GM19193 (cell line): ENCODE data around the gene OR4N2.
"Not testable (repeated sequence)": the region's sequence is repeated elsewhere in the genome, so short reads cannot be mapped to it uniquely, and the experiment has no call there.

Source experiments
- POLR2A ChIP-seq: IDR thresholded peaks from 4 replicates; pipeline ENCODE4 v1.6.1; 2011; ENCODE audit not compliant: insufficient read depth, insufficient read length; ENCODE audit errors: extremely low read depth

Gene OR4N2

GRCh38 chr14:19803470-19803869 lies at the start of gene OR4N2:
TSS of gene OR4N2 (plus strand) at chr14:19803770. CDS start at chr14:19827449, 23,679 bp downstream.
- TF ChIP-seq POLR2A, result not testable (repeated sequence)

- TF ChIP-seq POLR2A, result no peak
Observed at GRCh38 chr14:19754172-19754571, 49.4 kb upstream of the OR4N2 start.

GRCh38 chr14:19771895-19772430 lies 31.6 kb upstream of the OR4N2 start:
- TF ChIP-seq POLR2A, result no peak

GRCh38 chr14:19773204-19773603 lies 30.4 kb upstream of the OR4N2 start, which contains the start of gene OR4M1:
TSS of gene OR4M1 (plus strand) at chr14:19773504. CDS start at chr14:19780323, 6,819 bp downstream.
- TF ChIP-seq POLR2A, result not testable (repeated sequence)

- no peak for TF ChIP-seq POLR2A
Observed at GRCh38 chr14:19775587-19775986, 28.0 kb upstream of the OR4N2 start.

- no peak for TF ChIP-seq POLR2A
Observed at GRCh38 chr14:19799880-19800279, 3.7 kb upstream of the OR4N2 start.

GRCh38 chr14:19800282-19801117 lies 3.1 kb upstream of the OR4N2 start:
- no peak for TF ChIP-seq POLR2A

GRCh38 chr14:19801118-19801464 lies 2.5 kb upstream of the OR4N2 start:
- no peak for TF ChIP-seq POLR2A

- no peak for TF ChIP-seq POLR2A
Observed at GRCh38 chr14:19823178-19823577, 19.6 kb downstream of the OR4N2 start.

GRCh38 chr14:19823765-19824164 lies 20.2 kb downstream of the OR4N2 start:
- TF ChIP-seq POLR2A, result no peak

- TF ChIP-seq POLR2A, result no peak
Observed at GRCh38 chr14:19828314-19828713, 24.7 kb downstream of the OR4N2 start.

GRCh38 chr14:19838433-19838832 lies 34.9 kb downstream of the OR4N2 start:
- TF ChIP-seq POLR2A, result no peak

GRCh38 chr14:19851365-19851764 lies 47.8 kb downstream of the OR4N2 start:
- TF ChIP-seq POLR2A, result no peak

- TF ChIP-seq POLR2A, result no peak
Observed at GRCh38 chr14:19873178-19873577, 69.6 kb downstream of the OR4N2 start.

GRCh38 chr14:19874842-19875241 lies 71.3 kb downstream of the OR4N2 start, which contains the start of gene OR4K2:
TSS of gene OR4K2 (plus strand) at chr14:19875142. CDS start at chr14:19876268, 1,126 bp downstream.
- TF ChIP-seq POLR2A, result no peak

- no peak for TF ChIP-seq POLR2A
Observed at GRCh38 chr14:19878029-19878642, 74.6 kb downstream of the OR4N2 start.
